Measurements from ENCODE around the gene UBL7.
"Not testable (repeated sequence)": the region's sequence is repeated elsewhere in the genome, so short reads cannot be mapped to it uniquely, and the experiment has no call there.

The UBL7 gene

DNA sequence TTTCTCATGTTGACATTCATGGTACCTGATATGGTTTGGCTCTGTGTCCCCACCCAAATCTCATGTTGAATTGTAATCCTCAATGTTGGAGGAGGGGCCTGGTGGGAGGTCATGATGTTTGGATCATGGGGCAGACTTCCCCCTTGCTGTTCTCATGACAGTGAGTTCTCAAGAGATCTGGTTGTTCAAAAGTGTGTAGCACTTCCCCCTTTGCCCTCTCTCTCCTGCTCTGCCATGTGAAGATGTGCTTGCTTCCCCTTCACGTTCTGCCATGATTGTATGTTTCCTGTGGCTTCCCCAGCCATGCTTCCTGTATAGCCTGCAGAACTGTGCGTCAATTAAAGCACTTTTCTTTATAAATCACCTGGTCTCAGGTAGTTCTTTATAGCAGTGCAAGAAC is 3.3 kb upstream of the UBL7 start:
- no peak for DNase-seq (ENCODE audit: low spot score)

DNA sequence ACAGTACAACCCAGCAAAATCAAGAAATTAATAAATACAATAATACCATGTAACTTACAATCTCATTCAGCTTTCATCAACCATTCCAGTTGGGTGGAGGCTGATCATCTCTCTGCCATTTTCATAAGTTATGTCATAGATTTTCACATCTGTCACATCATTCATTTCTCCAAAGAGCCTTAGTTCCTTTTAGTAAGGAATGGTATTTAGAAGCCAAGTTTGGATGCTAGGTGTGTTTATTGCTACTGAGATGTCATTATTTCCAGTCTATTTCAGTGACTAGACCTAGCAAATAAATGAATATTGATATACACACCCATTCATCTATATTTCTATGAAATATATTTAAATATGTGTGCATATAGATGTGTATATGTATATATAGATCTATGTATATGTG is 2.7 kb upstream of the UBL7 start:
- no peak for DNase-seq (ENCODE audit: low spot score)

DNA sequence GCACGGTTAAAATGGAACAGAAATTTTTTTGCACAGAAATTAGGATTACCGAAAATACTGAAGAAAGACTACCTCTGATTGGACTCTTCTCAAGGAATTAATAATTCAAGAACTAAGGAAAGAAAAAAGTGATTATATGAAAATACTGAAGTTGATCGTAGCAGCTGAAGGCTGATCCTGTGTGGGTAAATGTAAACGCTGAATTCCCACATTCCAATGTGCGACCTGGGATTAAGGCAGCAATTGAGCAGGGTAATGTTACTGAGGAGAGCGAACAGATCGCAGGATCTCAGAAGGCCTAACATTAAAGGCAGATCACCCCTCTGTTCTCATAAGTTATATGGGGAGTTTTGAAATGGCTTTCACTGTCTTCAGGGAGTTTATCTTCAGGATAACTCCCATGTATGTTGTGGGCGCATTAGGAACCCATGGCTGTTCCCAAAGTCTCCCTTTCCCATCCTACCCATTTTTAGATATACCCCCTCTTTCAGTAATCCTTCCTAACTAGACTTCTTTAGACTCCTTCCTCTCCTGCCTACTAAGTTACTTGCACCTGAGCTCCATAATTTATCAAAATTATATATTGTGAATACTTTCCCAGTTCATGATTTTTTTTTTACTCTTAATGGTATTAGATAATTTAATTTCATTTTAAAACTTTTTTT is 1.0 kb upstream of the UBL7 start:
- DNase-seq (ENCODE audit: low spot score) = no peak

DNA sequence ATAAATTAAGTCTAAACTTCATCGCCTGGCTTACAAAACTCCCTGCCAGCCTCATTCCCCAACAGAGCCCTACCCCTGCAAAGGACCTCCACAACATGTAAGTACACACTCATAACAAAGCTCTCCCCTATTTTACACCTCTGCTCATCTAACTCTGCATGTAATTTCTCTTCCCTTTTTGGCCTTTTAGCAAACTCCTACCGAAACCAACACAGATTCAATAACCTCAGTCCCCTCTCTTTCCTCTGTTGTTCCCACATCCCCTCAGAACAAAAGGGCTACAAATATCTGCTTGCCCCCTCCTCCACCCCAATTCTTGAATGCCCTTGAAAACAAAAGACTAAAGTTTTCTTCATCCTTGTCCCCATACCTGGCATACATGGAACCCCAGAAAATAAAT is 662 bp downstream of the UBL7 start:
- DNase-seq (ENCODE audit: low spot score) = no peak

- DNase-seq (ENCODE audit: low spot score) = not testable (repeated sequence)
These were observed 1.2 kb downstream of the UBL7 start for GRCh38 chr15:74459798-74460197.

DNA sequence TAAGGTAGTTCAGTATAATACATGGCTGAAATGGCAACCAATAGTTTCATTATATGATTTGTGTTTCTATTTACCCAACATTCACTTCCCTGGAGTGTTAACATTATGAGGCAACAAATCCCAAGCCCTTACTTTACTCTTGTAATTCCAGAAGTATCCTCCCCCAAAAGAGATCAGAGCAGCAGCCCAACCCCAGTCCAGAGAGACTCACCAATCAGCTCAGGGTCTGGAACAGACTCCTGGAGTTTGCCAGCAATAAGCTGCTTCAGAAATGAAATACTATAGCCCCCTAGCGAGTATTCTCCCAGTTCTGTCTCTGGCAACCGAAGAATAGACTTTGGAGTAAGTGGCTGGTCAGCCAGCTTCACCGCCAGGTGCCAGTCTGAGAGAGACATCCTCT is 2.5 kb downstream of the UBL7 start:
- no peak for DNase-seq (ENCODE audit: low spot score)

DNA sequence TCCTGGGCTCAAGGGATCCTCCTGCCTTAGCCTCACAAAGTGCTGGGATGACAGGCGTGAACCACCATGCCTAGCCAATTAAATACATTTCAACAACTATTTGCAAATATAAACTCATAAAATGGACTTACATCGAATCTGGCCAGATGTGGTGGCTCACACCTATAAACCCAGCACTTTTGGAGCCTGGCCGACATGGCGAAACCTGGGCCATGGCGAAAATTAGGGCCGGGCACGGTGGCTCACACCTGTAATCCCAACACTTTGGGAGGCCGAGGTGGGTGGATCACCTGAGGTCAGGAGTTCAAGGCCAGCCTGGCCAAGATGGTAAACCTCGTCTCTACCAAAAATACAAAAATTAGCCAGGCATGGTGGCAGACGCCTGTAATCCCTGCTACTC is 3.9 kb downstream of the UBL7 start:
- not testable (repeated sequence) for DNase-seq (ENCODE audit: low spot score)

- DNase-seq (ENCODE audit: low spot score) = no peak
These were observed 6.0 kb downstream of the UBL7 start for GRCh38 chr15:74454764-74455500.

DNA sequence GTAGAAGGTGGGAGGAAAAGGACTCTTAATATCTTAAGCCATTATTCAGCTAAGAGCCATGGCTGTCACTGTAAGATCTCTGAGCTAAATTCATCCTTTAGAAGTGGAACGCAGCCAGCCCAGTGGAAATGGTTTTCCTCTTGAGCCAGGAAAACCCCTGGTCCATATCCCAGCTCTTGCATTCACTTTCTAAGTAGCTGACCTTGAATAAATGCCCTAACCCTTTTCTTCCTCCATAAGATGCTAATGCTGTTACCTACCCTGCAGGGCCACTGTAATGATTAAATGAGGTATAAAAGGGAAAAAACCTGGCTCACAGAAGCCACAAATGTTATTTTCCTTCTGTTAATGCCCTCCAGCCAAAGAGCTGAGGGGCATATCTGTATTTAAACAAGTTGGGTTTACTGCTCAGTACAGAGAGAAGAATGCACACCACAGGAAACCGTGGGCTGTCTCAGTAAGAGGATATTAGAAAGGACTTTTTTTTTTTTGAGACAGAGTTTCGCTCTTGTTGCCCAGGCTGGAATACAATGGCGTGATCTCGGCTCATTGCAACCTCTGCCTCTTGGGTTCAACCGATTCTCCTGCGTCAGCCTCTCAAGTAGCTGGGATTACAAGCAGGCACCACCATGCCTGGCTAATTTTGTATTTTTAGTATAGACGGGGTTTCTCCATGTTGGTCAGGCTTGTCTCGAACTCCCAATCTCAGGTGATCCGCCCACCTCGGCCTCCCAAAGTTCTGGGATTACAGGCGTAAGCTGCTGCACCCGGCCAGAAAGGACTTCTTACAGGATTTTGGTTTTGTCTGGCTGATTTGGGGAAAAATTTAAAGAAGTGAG is 6.8 kb downstream of the UBL7 start:
- no peak for DNase-seq (ENCODE audit: low spot score)

DNA sequence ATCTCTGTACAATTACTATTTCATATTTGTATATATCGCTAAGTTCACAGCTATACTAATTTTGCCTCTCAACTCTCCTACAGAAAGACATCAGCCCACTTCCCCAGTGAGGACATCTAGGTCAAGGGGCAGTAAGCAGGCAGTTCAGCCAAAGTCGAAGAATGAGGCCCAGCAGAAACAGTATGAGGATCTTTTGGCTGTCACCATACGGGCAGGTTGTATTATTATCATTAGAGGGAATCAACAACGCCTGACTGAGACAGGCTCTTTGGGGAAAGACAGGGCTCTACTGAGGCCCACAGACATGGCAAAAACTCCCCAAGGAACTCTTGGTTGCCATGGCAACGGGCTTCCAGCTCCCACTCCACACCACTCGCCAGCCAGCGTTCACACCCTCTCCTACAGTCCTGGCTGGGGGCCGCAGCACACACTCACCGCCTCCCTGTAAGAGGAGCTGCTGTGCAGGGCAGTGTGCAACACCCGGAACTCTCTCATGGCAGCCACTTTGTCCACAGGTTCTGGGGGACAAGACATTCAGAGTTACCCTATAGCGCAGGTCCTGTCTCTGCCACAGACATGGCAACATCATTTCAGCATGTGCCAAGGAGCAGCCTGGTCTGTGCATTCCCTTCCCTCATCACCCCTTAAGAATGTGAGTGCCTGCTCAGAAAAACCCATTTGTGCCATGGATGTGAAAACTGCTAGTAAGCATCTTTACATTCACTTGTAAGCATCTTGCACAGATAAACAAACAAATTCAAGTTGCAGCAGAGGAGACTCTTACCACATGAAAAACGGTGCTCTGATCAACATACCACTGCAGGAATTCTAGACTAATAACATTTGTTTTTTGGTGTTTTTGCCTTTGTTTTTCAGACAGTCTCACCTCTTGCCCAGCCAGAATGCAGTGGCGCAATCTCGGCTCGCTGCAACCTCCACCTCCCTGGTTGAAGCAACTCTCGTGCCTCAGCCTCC is 8.8 kb downstream of the UBL7 start:
- DNase-seq (ENCODE audit: low spot score) = no peak

- DNase-seq (ENCODE audit: low spot score) = no peak
These were observed 9.6 kb downstream of the UBL7 start for GRCh38 chr15:74451322-74451721.

DNA sequence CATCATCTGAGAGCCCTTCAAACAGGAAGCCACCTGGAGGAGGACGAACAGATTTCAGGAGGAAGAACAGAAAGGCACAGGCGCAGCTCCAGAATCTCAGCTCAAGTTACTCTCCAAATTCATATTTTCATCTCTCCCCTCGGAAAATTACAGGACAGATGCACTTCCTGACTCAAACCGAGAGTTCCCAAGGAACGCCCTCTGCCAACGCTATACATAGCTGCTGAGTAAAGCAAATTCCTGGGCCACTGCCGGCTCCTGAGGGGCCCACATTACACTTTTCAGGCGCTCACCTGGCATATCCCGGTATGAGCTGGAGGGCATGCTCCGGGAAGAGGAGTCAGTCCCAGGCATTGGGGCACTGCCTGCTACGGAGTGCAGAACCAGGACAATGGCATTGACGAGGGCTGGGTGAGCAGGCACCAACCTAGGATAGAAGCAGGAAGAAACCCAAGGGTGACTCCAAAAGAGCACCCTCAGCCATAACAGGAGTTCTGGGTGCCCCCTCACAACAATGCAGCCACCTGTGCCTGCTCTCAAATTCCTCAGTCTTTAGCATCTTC is 11.2 kb downstream of the UBL7 start:
- no peak for DNase-seq (ENCODE audit: low spot score)

GRCh38 chr15:74449095-74449494 is 11.9 kb downstream of the UBL7 start:
- no peak for DNase-seq (ENCODE audit: low spot score)

DNA sequence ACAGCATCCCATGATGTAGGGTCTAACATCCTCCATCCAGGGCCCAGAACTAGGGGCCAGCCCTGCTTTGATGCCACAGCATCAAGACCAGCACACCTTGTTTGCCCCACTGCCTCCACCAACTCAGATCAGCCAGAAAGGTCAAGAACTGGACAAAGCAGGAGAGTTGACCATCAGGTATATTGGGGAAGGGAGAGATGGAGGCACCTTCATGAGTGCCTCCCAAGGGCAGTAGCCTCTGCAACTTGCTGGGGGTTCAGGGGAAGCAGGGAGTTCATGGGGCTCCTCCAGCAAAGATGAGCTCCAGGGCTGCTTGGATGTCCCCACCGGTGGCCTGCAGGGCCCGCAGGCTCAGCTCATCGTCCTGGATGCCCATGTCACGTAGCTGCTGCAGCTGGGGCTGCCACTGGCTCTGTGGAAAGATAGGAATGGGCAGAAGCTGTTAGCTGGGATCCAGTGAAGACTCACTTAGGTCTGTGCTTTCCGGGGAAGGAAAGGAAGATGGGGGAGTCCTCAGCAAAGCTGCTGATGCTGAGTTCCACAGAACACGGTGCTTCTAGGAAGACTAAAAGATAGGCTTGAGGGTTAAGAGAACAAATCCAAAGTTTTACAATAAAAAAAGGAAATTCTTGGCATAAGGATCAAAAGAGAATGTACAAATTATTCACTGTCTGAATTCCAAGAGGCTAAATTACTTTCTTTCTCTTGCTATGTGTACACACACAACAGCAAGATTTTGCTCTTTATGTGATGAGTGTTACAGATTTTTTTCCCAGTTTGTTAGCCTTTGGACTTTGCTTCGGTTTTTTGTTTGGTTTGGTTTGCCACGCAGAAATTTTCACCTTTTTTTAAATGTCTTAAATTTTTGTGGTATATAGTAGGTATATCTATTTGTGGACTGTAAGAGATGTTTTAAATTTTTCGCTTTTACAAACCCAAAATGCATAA is 14.9 kb downstream of the UBL7 start:
- DNase-seq (ENCODE audit: low spot score) = no peak

- DNase-seq (ENCODE audit: low spot score) = no peak
These were observed 16.6 kb downstream of the UBL7 start for GRCh38 chr15:74444106-74445062.

GRCh38 chr15:74443100-74443909 is 17.7 kb downstream of the UBL7 start:
- peak; percentile 63 for DNase-seq (ENCODE audit: low spot score)

DNA sequence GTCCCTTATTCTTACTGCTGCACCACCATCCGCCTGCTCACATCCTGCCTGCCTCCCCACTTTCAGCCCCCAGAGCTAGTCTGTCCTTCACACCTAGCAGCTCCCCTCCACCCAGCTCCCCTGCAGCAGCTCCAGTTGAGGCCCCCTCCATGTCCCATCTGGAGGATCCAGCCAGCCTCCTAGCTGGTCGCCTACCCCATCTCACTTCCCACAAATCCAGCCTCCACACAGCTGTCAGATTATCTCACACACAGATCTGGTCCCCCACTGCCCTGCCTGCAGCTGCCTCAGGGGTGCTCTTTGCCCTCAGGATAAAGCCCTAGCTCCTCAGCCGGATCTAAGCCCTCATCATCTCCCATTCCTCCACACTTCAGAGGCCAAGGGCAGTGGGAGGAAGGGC is 18.4 kb downstream of the UBL7 start:
- DNase-seq (ENCODE audit: low spot score) = no peak

- no peak for DNase-seq (ENCODE audit: low spot score)
These were observed 18.9 kb downstream of the UBL7 start for GRCh38 chr15:74442063-74442462.

Data from AG20443 (cell line).